ENCODE results near the gene TMEM129.

Gene TMEM129

DNA sequence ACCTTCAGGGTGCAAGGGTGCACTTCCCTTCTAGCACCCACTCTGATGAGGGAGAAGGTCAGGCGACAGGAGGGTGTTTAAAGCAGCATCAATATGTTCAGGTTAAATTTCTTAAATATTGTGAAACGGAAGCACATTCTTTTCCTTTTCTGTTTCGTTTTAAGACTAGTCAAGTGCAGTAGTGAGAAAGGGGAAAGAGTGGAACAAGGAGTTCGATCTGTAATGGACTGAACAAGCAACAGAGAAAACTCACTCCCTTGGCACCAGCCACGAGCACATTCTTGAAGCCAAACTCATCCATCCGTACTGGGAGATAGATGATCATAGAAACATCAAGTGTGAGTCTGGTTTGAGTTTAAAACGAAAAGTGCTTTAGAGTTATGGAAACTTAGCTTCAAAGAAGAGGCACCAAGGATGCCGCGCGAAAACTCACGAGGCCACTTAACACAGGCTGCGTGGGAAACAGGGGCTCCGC lies 37.8 kb downstream of the TMEM129 start:
- Histone ChIP-seq H3K27ac (ENCODE audit: low read depth, low read length) (no peak overlapping the region), H3K9me2 (replicated peaks; ENCODE audit: control insufficient read depth, low read length) (no peaks in the 10 kb centered on the region), H3K4me1 (ENCODE audit: control insufficient read depth, low read length) (peaks cover 20% of the 10 kb centered on the region), H3F3A (ENCODE audit: control insufficient read depth, insufficient read depth) (peaks cover 11% of the 10 kb centered on the region), H3K79me2 (ENCODE audit: control insufficient read depth, low read length) (no peaks in the 10 kb centered on the region), H4K20me1 (ENCODE audit: control insufficient read depth, insufficient read depth, low read depth, low read length) (no peaks in the 10 kb centered on the region), H3K9me3 (ENCODE audit: control insufficient read depth, insufficient read depth, low read length) (no peaks in the 10 kb centered on the region), H3K4me3 (ENCODE audit: low read length) (peak overlapping the region; percentile 76), H3K36me3 (ENCODE audit: control insufficient read depth, low read length) (no peaks in the 10 kb centered on the region), H3K27me3 (ENCODE audit: control insufficient read depth, low read length) (peaks cover 11% of the 10 kb centered on the region), H3K4me2 (ENCODE audit: low read length) (peak overlapping the region; percentile 92)
- no peak for TF ChIP-seq EZH2phosphoT487 (IDR thresholded peaks at IDR 0.05; ENCODE audit: borderline replicate concordance, low read length)
- TF ChIP-seq, protein P1, sequence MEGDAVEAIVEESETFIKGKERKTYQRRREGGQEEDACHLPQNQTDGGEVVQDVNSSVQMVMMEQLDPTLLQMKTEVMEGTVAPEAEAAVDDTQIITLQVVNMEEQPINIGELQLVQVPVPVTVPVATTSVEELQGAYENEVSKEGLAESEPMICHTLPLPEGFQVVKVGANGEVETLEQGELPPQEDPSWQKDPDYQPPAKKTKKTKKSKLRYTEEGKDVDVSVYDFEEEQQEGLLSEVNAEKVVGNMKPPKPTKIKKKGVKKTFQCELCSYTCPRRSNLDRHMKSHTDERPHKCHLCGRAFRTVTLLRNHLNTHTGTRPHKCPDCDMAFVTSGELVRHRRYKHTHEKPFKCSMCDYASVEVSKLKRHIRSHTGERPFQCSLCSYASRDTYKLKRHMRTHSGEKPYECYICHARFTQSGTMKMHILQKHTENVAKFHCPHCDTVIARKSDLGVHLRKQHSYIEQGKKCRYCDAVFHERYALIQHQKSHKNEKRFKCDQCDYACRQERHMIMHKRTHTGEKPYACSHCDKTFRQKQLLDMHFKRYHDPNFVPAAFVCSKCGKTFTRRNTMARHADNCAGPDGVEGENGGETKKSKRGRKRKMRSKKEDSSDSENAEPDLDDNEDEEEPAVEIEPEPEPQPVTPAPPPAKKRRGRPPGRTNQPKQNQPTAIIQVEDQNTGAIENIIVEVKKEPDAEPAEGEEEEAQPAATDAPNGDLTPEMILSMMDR (IDR thresholded peaks at IDR 0.05; ENCODE audit: low read depth, low read length, poor library complexity, severe bottlenecking) = no peak

GRCh38 chr4:1682860-1683259 lies 38.3 kb downstream of the TMEM129 start:
- Histone ChIP-seq H3K36me3 (ENCODE audit: control insufficient read depth, low read length) (no peaks in the 10 kb centered on the region), H3K27me3 (ENCODE audit: control insufficient read depth, low read length) (peaks cover 11% of the 10 kb centered on the region), H3F3A (ENCODE audit: control insufficient read depth, insufficient read depth) (peaks cover 11% of the 10 kb centered on the region), H3K4me1 (ENCODE audit: control insufficient read depth, low read length) (peaks cover 20% of the 10 kb centered on the region), H3K9me3 (ENCODE audit: control insufficient read depth, insufficient read depth, low read length) (no peaks in the 10 kb centered on the region), H3K4me2 (ENCODE audit: low read length) (peak overlapping the region; percentile 92), H3K9me2 (replicated peaks; ENCODE audit: control insufficient read depth, low read length) (no peaks in the 10 kb centered on the region), H3K4me3 (ENCODE audit: low read length) (peak overlapping the region; percentile 76; the same call in 1 of the 2 replicates), H3K27ac (ENCODE audit: low read depth, low read length) (no peak overlapping the region), H4K20me1 (ENCODE audit: control insufficient read depth, insufficient read depth, low read depth, low read length) (no peaks in the 10 kb centered on the region), H3K79me2 (ENCODE audit: control insufficient read depth, low read length) (no peaks in the 10 kb centered on the region)
- TF ChIP-seq, protein P1 (IDR thresholded peaks at IDR 0.05; ENCODE audit: low read depth, low read length, poor library complexity, severe bottlenecking) = no peak
- TF ChIP-seq EZH2phosphoT487 (IDR thresholded peaks at IDR 0.05; ENCODE audit: borderline replicate concordance, low read length) = no peak

DNA sequence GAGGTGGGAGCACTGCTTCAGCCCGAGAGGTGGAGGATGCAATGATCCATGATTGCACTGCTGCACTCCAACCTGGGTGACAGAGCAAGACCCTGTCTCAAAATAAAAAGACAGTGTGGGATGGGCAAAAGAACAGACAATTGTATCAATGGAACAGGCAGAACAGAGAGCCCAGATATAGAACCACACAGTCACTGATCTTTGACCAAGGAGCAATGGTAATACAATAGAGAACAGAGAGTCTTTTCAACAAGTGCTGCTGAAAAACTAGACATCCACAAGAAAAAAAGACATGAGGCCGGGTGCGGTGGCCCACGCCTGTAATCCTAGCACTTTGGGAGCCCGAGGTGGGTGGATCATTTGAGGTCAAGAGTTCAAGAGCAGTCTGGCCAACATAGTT lies 42.9 kb downstream of the TMEM129 start:
- no peaks in the 10 kb centered on the region for H3K79me2 ChIP-seq (ENCODE audit: control insufficient read depth, low read length)
- H3F3A ChIP-seq (ENCODE audit: control insufficient read depth, insufficient read depth) = peaks cover 5% of the 10 kb centered on the region
- no peak overlapping the region for H3K27ac ChIP-seq (ENCODE audit: low read depth, low read length)
- H3K4me3 ChIP-seq (ENCODE audit: low read length) = no peak overlapping the region
- H3K4me1 ChIP-seq (ENCODE audit: control insufficient read depth, low read length) = peaks cover 4% of the 10 kb centered on the region
- no peak overlapping the region for H3K4me2 ChIP-seq (ENCODE audit: low read length)
- TF ChIP-seq, protein P1 (IDR thresholded peaks at IDR 0.05; ENCODE audit: low read depth, low read length, poor library complexity, severe bottlenecking) = no peak
- no peak for TF ChIP-seq EZH2phosphoT487 (IDR thresholded peaks at IDR 0.05; ENCODE audit: borderline replicate concordance, low read length)
- H4K20me1 ChIP-seq (ENCODE audit: control insufficient read depth, insufficient read depth, low read depth, low read length) = no peaks in the 10 kb centered on the region
- no peaks in the 10 kb centered on the region for H3K36me3 ChIP-seq (ENCODE audit: control insufficient read depth, low read length)
- H3K9me2 ChIP-seq (replicated peaks; ENCODE audit: control insufficient read depth, low read length) = no peaks in the 10 kb centered on the region
- H3K9me3 ChIP-seq (ENCODE audit: control insufficient read depth, insufficient read depth, low read length) = no peaks in the 10 kb centered on the region
- H3K27me3 ChIP-seq (ENCODE audit: control insufficient read depth, low read length) = peaks cover 4% of the 10 kb centered on the region
